Measurements from ENCODE around the gene NBAS.
A peak's percentile ranks its signal among the peaks of the same experiment; 100 is the strongest.
"Not testable (repeated sequence)": the region's sequence is repeated elsewhere in the genome, so short reads cannot be mapped to it uniquely, and the experiment has no call there.

The NBAS gene

GRCh38 chr2:15507061-15507460, 54.1 kb downstream of the NBAS start:
- Histone ChIP-seq H2BK15ac (ENCODE audit: low read depth, poor library complexity, severe bottlenecking) (no peak overlapping the region), H2BK5ac (ENCODE audit: low read depth, low read length, poor library complexity, severe bottlenecking) (no peak overlapping the region), H3K9ac (ENCODE audit: low read length) (peak overlapping the region; percentile 43), H3K36me3 (ENCODE audit: control insufficient read depth in 1 of 2, insufficient read depth in 2 of 2, low read depth in 1 of 2, low read length in 2 of 2) (peaks cover 0 to 61% of the 10 kb centered on the region in 2 experiments), H3K18ac (ENCODE audit: low read depth in 1 of 2, low read length in 2 of 2) (no peak overlapping the region), H3K23ac (ENCODE audit: low read length in 2 of 2) (no peak overlapping the region), H2AK5ac (ENCODE audit: low read length, severe bottlenecking) (no peak overlapping the region), H2BK120ac (ENCODE audit: low read depth, low read length) (no peak overlapping the region), H3K27ac (ENCODE audit: low read length, poor library complexity, severe bottlenecking) (no peak overlapping the region), H2AFZ (ENCODE audit: low read depth, low read length) (no peak overlapping the region), H3K4me3 (ENCODE audit: insufficient read depth in 1 of 2, low read depth in 1 of 2, low read length in 2 of 2) (no peak overlapping the region), H3K4me1 (ENCODE audit: control insufficient read depth, insufficient read depth, low read depth, low read length) (no peaks in the 10 kb centered on the region), H4K8ac (ENCODE audit: low read length) (no peak overlapping the region), H3K27me3 (ENCODE audit: control insufficient read depth in 1 of 2, insufficient read depth in 1 of 2, low read length in 2 of 2) (no peaks in the 10 kb centered on the region), H3K14ac (ENCODE audit: low read length in 2 of 2) (no peak overlapping the region), H2BK12ac (ENCODE audit: low read length in 2 of 2) (no peak overlapping the region), H3K79me1 (replicated peaks; ENCODE audit: low read length, poor library complexity, severe bottlenecking) (peaks cover 10% of the 10 kb centered on the region), H3K4me2 (ENCODE audit: low read length, poor library complexity, severe bottlenecking) (no peak overlapping the region), H3K9me3 (ENCODE audit: control insufficient read depth, low read length) (no peaks in the 10 kb centered on the region), H4K91ac (ENCODE audit: low read length) (no peak overlapping the region), H3K4ac (ENCODE audit: low read depth in 1 of 2, low read length in 2 of 2) (no peak overlapping the region)
- WGBS: 100% methylated on average over 1 of the region's 1 CpG
- DNase-seq: no peak

- peaks cover 0 to 58% of the 10 kb centered on the region in 2 experiments for H3K36me3 ChIP-seq (ENCODE audit: control insufficient read depth in 1 of 2, insufficient read depth in 2 of 2, low read depth in 1 of 2, low read length in 2 of 2)
- peak overlapping the region; percentile 44 for H2BK5ac ChIP-seq (ENCODE audit: low read depth, low read length, poor library complexity, severe bottlenecking)
- H2BK12ac ChIP-seq (ENCODE audit: low read length in 2 of 2): no peak overlapping the region
- no peaks in the 10 kb centered on the region for H3K27me3 ChIP-seq (ENCODE audit: control insufficient read depth in 1 of 2, insufficient read depth in 1 of 2, low read length in 2 of 2)
- H3K9ac ChIP-seq (ENCODE audit: low read length): peak overlapping the region; percentile 43
- H3K23ac ChIP-seq (ENCODE audit: low read length in 2 of 2): no peak overlapping the region
- DNase-seq: no peak
- no peaks in the 10 kb centered on the region for H3K4me1 ChIP-seq (ENCODE audit: control insufficient read depth, insufficient read depth, low read depth, low read length)
- H3K14ac ChIP-seq (ENCODE audit: low read length in 2 of 2): no peak overlapping the region
- no peak overlapping the region for H2AFZ ChIP-seq (ENCODE audit: low read depth, low read length)
- H3K79me1 ChIP-seq (replicated peaks; ENCODE audit: low read length, poor library complexity, severe bottlenecking): peaks cover 10% of the 10 kb centered on the region
- H2BK120ac ChIP-seq (ENCODE audit: low read depth, low read length): no peak overlapping the region
- H3K4me3 ChIP-seq (ENCODE audit: insufficient read depth in 1 of 2, low read depth in 1 of 2, low read length in 2 of 2): no peak overlapping the region
- no peaks in the 10 kb centered on the region for H3K9me3 ChIP-seq (ENCODE audit: control insufficient read depth, low read length)
- H2AK5ac ChIP-seq (ENCODE audit: low read length, severe bottlenecking): no peak overlapping the region
- no peak overlapping the region for H3K27ac ChIP-seq (ENCODE audit: low read length, poor library complexity, severe bottlenecking)
- H2BK15ac ChIP-seq (ENCODE audit: low read depth, poor library complexity, severe bottlenecking): no peak overlapping the region
- H3K18ac ChIP-seq (ENCODE audit: low read depth in 1 of 2, low read length in 2 of 2): no peak overlapping the region
- 100% methylated on average over 1 of the region's 2 CpGs for WGBS
- H3K4ac ChIP-seq (ENCODE audit: low read depth in 1 of 2, low read length in 2 of 2): no peak overlapping the region
- no peak overlapping the region for H4K8ac ChIP-seq (ENCODE audit: low read length)
- no peak overlapping the region for H4K91ac ChIP-seq (ENCODE audit: low read length)
- H3K4me2 ChIP-seq (ENCODE audit: low read length, poor library complexity, severe bottlenecking): no peak overlapping the region
Observed at GRCh38 chr2:15506229-15506819, 54.8 kb downstream of the NBAS start.

DNA sequence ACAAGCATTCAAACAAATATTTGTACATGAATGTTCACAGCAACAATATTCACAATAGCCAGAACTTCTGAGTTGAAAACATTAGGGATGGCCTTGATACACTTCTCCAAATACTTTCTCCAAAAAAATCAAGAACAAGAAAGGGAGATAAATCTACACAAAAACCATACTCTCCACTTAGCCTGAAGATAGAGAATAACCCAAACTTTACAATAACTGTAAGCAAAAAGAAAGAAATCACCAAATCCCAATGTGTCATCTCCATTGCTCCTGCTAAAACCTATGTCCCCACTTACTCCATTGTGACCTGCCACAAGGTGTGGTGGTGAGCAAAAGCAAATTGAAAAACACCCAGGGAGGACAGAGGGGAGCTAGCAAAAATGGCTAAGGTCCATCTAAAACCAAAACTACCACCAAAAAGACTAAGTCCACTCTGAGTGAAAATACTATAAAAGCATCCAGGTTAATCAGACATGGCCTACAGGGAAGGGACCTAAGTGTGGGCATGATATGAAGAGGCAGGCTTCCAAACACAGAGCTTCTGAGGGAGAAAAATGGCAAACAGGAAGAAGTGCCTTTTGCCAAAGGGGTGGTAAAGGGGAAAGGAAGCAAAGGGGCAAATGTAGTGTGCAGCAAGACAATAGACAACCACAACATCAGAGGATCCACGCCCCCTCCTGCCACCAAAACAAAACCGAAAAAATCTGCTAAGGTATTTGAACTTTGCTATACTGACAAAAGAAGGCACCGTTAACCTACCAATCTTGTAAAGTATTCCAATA, 56.1 kb downstream of the NBAS start:
- no peak overlapping the region for H2BK12ac ChIP-seq (ENCODE audit: low read length in 2 of 2)
- no peak overlapping the region for H3K18ac ChIP-seq (ENCODE audit: low read depth in 1 of 2, low read length in 2 of 2)
- no peak overlapping the region for H2BK120ac ChIP-seq (ENCODE audit: low read depth, low read length)
- H3K27ac ChIP-seq (ENCODE audit: low read length, poor library complexity, severe bottlenecking): no peak overlapping the region
- H3K14ac ChIP-seq (ENCODE audit: low read length in 2 of 2): no peak overlapping the region
- peaks cover 8% of the 10 kb centered on the region for H3K79me1 ChIP-seq (replicated peaks; ENCODE audit: low read length, poor library complexity, severe bottlenecking)
- no peak overlapping the region for H3K4me2 ChIP-seq (ENCODE audit: low read length, poor library complexity, severe bottlenecking)
- H3K9ac ChIP-seq (ENCODE audit: low read length): no peak overlapping the region
- no peak overlapping the region for H2BK15ac ChIP-seq (ENCODE audit: low read depth, poor library complexity, severe bottlenecking)
- no peak overlapping the region for H3K23ac ChIP-seq (ENCODE audit: low read length in 2 of 2)
- no peak for DNase-seq
- WGBS: 86% methylated on average over 1 of the region's 3 CpGs
- no peaks in the 10 kb centered on the region for H3K9me3 ChIP-seq (ENCODE audit: control insufficient read depth, low read length)
- H2AFZ ChIP-seq (ENCODE audit: low read depth, low read length): no peak overlapping the region
- no peaks in the 10 kb centered on the region for H3K27me3 ChIP-seq (ENCODE audit: control insufficient read depth in 1 of 2, insufficient read depth in 1 of 2, low read length in 2 of 2)
- H3K4ac ChIP-seq (ENCODE audit: low read depth in 1 of 2, low read length in 2 of 2): no peak overlapping the region
- no peak overlapping the region for H4K8ac ChIP-seq (ENCODE audit: low read length)
- H2BK5ac ChIP-seq (ENCODE audit: low read depth, low read length, poor library complexity, severe bottlenecking): no peak overlapping the region
- H3K4me3 ChIP-seq (ENCODE audit: insufficient read depth in 1 of 2, low read depth in 1 of 2, low read length in 2 of 2): no peak overlapping the region
- H2AK5ac ChIP-seq (ENCODE audit: low read length, severe bottlenecking): no peak overlapping the region
- H3K4me1 ChIP-seq (ENCODE audit: control insufficient read depth, insufficient read depth, low read depth, low read length): no peaks in the 10 kb centered on the region
- H4K91ac ChIP-seq (ENCODE audit: low read length): no peak overlapping the region
- peaks cover 0 to 47% of the 10 kb centered on the region in 2 experiments for H3K36me3 ChIP-seq (ENCODE audit: control insufficient read depth in 1 of 2, insufficient read depth in 2 of 2, low read depth in 1 of 2, low read length in 2 of 2)

GRCh38 chr2:15499251-15499650, 61.9 kb downstream of the NBAS start:
- H3K4me1 ChIP-seq (ENCODE audit: control insufficient read depth, insufficient read depth, low read depth, low read length): not testable (repeated sequence)

More at GRCh38 chr2:15499251-15499650, 61.9 kb downstream of the NBAS start:
- not testable (repeated sequence) for H3K4me2 ChIP-seq (ENCODE audit: low read length, poor library complexity, severe bottlenecking); H3K4ac ChIP-seq (ENCODE audit: low read depth in 1 of 2, low read length in 2 of 2); H4K91ac ChIP-seq (ENCODE audit: low read length); H2BK120ac ChIP-seq (ENCODE audit: low read depth, low read length); H3K23ac ChIP-seq (ENCODE audit: low read length in 2 of 2); H2AFZ ChIP-seq (ENCODE audit: low read depth, low read length); H2BK15ac ChIP-seq (ENCODE audit: low read depth, poor library complexity, severe bottlenecking); H3K9me3 ChIP-seq (ENCODE audit: control insufficient read depth, low read length); H3K27ac ChIP-seq (ENCODE audit: low read length, poor library complexity, severe bottlenecking); H2BK12ac ChIP-seq (ENCODE audit: low read length in 2 of 2); H3K27me3 ChIP-seq (ENCODE audit: control insufficient read depth in 1 of 2, insufficient read depth in 1 of 2, low read length in 2 of 2); H3K18ac ChIP-seq (ENCODE audit: low read depth in 1 of 2, low read length in 2 of 2); H4K8ac ChIP-seq (ENCODE audit: low read length); H3K14ac ChIP-seq (ENCODE audit: low read length in 2 of 2); H3K9ac ChIP-seq (ENCODE audit: low read length); H2AK5ac ChIP-seq (ENCODE audit: low read length, severe bottlenecking); DNase-seq; H2BK5ac ChIP-seq (ENCODE audit: low read depth, low read length, poor library complexity, severe bottlenecking); H3K4me3 ChIP-seq (ENCODE audit: insufficient read depth in 1 of 2, low read depth in 1 of 2, low read length in 2 of 2)
- peaks cover 13% of the 10 kb centered on the region for H3K79me1 ChIP-seq (replicated peaks; ENCODE audit: low read length, poor library complexity, severe bottlenecking)
- peaks cover 4 to 49% of the 10 kb centered on the region in 2 experiments for H3K36me3 ChIP-seq (ENCODE audit: control insufficient read depth in 1 of 2, insufficient read depth in 2 of 2, low read depth in 1 of 2, low read length in 2 of 2)
- WGBS: no CpG with 5 or more reads among the region's 1 CpG
